Gastroesophageal sphincter (tissue), 3 donors: ENCODE results near the gene ELOVL5.

ENCODE experiments used
- CTCF ChIP-seq, 4 experiments: fragments of 200-600 bp in 2 of 4; fragments of 450-650 bp in 2 of 4; sonication (generic) in 1 of 4; IDR thresholded peaks; one replicate each; pipeline ENCODE4 v1.5.1; 2017 to 2019; ENCODE audit warnings: antibody characterized with exemption in 4 of 4, mild to moderate bottlenecking in 2 of 4, moderate library complexity in 2 of 4
- POLR2A ChIP-seq, 2 donors: fragments of 450-650 bp; IDR thresholded peaks; one replicate each; pipeline ENCODE4 v1.6.1; 2017; ENCODE audit warnings: antibody characterized with exemption in 2 of 2, mild to moderate bottlenecking in 2 of 2, moderate library complexity in 1 of 2
- POLR2AphosphoS5 ChIP-seq: sonication (generic); formaldehyde crosslinking; IDR thresholded peaks from one replicate; pipeline ENCODE4 v1.6.1; 2017; ENCODE audit warnings: antibody characterized with exemption

GRCh38 chr6:53353624-53354023 is 4.9 kb upstream of the ELOVL5 start:
- TF ChIP-seq CTCF (IDR thresholded peaks at IDR 0.05) (no peak), POLR2A (IDR thresholded peaks at IDR 0.05) (no peak), POLR2AphosphoS5 (no peak)
